ENCODE results near the gene SMYD5. TPM values are rescaled to one million over a fixed set of nuclear protein-coding genes. Genes with fewer than 3 reads are reported as not detected.

Gene SMYD5
- total RNA-seq, 1 donor from 2014 or later: 25.5 TPM

- intact Hi-C loops (cut with micrococcal nuclease): loop anchor here (2.0 to 10.0 kb wide), 3 partner anchors 411 to 1219 kb away; partner anchors contain the start of genes EXOC6B, INO80B and TPRKB
Observed at GRCh38 chr2:73235315-73236028, 21.4 kb downstream of the SMYD5 start.

DNA sequence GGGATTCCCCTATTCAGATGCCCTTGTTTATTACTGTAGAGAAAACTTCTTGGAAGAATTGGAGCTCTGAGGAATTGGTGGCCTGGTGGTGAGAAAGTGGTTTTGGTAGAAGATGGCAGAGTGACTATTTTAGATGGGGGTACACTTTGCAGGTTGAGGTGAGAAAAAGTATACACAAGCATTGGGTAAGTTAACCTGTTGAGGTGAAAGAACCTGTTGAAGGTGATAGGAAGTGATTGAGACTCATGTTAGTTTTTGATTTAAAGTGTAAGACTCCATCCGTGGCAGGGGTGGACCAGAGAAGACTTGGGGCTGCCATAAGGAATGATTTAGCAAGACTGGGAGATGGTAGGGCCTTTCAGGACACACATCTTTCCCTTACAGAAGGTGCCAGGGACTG lies 23.1 kb downstream of the SMYD5 start:
- intact Hi-C loops (cut with micrococcal nuclease): loop anchor here (10.0 kb wide), 1 partner anchor 412 kb away; the partner anchor contains the start of gene EXOC6B

DNA sequence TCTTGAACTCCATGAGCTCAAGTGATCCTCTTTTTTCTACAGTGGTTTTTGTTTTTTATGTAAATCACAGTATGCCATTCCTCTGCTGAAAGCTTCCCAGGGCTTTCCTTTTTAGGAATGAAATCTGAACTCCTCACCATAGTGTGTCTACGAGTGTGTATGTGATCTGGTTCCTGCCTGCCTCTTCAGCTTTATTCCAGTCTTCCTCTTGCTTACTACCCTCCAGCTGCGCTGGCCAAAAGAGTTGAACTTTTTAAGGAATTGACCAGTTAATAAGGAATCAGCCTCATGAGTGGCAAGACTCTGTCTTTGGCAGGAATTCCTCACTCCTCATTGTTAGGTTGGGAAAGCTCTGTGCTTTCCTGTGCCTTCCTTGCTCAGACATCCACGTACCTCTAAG lies 24.1 kb downstream of the SMYD5 start:
- intact Hi-C loops (cut with micrococcal nuclease): loop anchor here (10.0 kb wide), 1 partner anchor 413 kb away; the partner anchor contains the start of gene EXOC6B

DNA sequence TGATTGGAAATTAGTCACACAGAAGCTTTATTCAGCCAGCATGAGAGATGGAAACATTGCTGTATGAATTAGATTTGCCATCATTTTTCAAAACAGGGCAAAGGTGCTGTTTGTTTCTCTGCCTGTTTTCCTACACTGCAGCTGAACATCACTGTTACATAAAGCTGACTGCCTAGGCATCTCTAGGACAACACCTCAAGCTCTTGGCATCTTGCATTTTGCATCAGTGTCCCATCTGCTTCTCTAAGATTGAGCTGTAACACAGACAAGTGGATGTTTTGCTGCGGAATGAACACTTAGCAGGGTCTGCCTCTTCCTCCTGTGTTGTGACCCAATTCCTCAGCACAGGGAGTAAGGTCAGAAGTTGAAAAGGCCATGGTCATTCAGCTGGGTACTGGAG lies 24.9 kb downstream of the SMYD5 start:
- intact Hi-C loops (cut with micrococcal nuclease): loop anchor here (10.0 kb wide), 1 partner anchor 414 kb away; the partner anchor contains the start of gene EXOC6B

GRCh38 chr2:73239776-73240175 lies 25.7 kb downstream of the SMYD5 start:
- intact Hi-C loops (cut with micrococcal nuclease): loop anchor here (10.0 kb wide), 1 partner anchor 415 kb away; the partner anchor contains the start of gene EXOC6B

- intact Hi-C loops (cut with micrococcal nuclease): no loop called here
Observed at GRCh38 chr2:73243884-73244570, 30.0 kb downstream of the SMYD5 start.

DNA sequence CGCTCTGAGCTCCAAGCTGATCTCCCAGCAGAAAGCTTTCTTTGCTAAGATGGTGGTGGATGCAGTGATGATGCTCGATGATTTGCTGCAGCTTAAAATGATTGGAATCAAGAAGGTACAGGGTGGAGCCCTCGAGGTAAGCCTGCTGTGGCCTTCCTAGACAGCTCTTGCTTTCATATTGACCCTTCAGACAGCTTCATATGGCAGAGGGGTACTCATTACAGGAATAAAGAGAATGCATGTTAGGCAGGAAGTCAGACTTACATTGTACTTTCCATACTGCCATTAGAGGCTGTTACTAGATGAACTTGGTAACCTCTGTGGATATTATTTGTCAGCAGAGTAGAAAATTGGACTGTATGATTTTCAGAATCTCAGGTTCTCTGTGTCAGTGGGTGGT lies 30.5 kb downstream of the SMYD5 start:
- intact Hi-C loops (cut with micrococcal nuclease): no loop called here

GRCh38 chr2:73246850-73247249 lies 32.8 kb downstream of the SMYD5 start:
- intact Hi-C loops (cut with micrococcal nuclease): no loop called here

DNA sequence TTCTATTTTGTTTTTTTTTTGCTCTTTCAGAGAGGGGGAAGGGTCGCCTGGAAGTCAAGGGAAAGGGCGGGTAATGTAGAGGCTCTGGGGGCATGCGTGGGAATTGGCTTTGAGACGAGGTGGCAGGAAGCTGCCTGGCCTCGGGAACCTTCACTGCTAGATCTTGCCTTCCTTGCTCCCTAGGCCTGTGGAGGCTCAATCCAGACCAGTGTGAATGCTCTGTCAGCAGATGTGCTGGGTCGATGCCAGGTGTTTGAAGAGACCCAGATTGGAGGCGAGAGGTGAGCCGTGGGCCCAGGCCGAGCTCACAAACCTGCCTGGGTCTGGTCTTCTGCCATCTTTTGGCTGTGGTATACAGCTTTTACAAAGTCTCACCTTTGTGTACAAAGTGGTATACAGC lies 35.6 kb downstream of the SMYD5 start:
- intact Hi-C loops (cut with micrococcal nuclease): no loop called here

DNA sequence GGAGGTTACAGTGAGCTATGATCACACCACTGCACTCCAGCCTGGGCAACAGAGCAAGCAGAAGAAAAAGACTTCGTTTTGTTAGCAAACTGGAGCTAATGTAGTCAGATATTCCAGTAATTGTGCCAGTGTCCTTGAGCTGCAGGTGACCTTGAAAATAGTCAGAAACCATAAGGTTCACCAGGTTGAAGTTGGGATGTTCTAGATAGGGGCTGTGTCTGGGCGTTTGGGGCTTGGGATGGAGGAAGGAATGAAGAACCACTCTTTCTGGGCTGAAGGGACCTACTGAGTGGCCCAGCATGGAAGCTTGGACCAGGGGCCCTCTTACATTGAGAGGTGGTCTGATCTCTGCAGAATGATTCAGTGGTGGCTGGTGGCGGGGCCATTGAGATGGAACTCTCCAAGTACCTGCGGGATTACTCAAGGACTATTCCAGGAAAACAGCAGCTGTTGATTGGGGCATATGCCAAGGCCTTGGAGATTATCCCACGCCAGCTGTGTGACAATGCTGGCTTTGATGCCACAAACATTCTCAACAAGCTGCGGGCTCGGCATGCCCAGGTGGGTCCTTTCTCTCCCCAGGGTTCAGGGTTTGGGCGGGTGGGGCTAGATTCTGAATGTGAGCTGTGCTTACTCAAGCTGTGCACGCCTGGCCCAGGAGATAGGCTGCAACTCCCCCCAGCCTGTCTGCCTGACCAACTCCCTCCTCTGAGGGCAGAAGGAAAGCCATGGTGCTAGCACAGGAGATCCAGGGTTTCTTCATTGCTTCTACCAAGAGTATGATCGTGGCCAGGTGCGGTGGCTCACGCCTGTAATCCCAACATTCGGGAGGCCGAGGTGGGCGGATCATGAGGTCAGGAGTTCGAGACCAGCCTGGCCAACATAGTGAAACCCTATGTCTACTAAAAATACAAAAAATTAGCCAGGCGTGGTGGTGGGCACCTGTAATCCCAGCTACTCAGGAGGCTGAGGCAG lies 37.1 kb downstream of the SMYD5 start:
- intact Hi-C loops (cut with micrococcal nuclease): no loop called here

GRCh38 chr2:73252238-73253027 lies 38.4 kb downstream of the SMYD5 start:
- intact Hi-C loops (cut with micrococcal nuclease): no loop called here

DNA sequence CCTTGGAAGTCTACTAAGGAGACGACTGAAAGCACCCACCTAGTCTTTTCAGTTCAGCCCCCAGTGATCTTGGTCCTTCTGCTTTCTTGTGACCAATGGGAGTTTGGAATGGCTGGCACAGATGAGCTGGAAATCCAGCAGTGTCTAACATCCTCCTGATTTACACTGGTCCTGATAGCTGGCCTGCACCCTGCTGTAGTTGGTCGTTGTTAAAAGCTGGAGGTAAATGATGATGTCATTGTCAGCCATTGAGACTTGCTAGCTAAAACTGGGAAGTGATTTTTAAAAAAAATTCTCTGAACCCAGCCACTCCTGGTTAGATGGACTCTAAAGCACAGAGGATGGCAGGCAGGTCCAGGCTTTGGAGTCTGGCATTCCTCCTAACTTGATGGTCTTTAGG lies 39.4 kb downstream of the SMYD5 start:
- intact Hi-C loops (cut with micrococcal nuclease): no loop called here

GRCh38 chr2:73253901-73254300 lies 39.9 kb downstream of the SMYD5 start:
- intact Hi-C loops (cut with micrococcal nuclease): no loop called here

DNA sequence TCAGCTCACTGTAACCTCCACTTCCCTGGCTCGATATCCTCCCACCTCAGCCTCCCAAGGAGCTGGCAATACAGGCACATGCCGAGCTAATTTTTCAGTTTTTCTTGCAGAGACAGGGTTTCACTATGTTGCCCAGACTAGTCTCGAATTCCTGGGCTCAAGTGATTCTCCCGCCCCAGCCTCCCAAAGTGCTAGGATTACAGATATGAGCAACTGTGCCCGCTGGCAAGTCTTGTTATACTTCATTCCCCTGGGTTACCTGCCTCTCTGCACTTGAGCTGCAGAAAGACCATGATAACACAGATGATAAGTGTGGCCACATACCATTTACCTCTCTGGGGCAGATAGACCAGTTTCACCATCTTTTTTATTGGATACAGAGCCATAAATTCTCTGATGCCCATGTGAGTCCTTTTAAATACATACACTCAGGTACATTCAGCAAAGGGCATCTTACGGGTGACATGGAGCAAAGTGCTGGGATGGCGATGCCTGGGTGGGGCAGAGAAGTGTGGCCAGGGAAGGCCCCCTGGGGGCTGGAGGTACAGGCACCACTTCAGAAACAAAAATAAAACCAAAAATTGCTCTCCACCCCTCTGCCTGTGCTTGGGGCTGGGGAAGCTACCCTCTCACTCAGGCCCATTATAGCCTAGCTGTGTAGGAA lies 40.4 kb downstream of the SMYD5 start:
- intact Hi-C loops (cut with micrococcal nuclease): no loop called here

- intact Hi-C loops (cut with micrococcal nuclease): no loop called here
Observed at GRCh38 chr2:73255007-73255644, 41.1 kb downstream of the SMYD5 start.

GRCh38 chr2:73255907-73256617 lies 42.0 kb downstream of the SMYD5 start:
- intact Hi-C loops (cut with micrococcal nuclease): no loop called here

DNA sequence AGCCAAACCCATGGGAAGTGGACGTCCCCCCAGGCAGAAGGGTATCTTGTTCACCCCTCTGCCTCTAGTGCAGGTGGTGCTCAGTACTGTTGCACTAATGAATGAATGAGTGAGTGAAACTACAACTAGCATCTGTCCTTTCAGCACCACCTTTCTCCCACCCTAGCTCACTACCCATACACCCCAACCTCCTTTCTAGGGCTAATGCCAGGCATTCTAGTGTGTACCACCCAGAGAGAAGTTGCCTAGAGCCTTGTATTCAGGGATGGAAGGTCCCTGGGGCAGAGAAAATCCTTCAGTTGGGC lies 42.5 kb downstream of the SMYD5 start:
- intact Hi-C loops (cut with micrococcal nuclease): no loop called here

- intact Hi-C loops (cut with micrococcal nuclease): no loop called here
Observed at GRCh38 chr2:73257021-73257420, 43.0 kb downstream of the SMYD5 start.

All from T-helper 2 cell treated with Interferon-gamma antibody and Interleukin-4, amounts not matched to agents 100 ng/mL and 5 ng/mL, for 36 hours (primary cell).